Progenitor cell of endocrine pancreas (in vitro differentiated cells): ENCODE data around the gene FNDC8. TPM values are rescaled to one million over a fixed set of nuclear protein-coding genes. Genes with fewer than 3 reads are reported as not detected.
"Not testable (repeated sequence)": the region's sequence is repeated elsewhere in the genome, so short reads cannot be mapped to it uniquely, and the experiment has no call there.

ENCODE experiments used
- DNase-seq: peaks from one replicate; pipeline ENCODE4 v3.0.0; 2021; ENCODE audit warnings: low spot score; ENCODE audit not compliant: unreplicated experiment
- H3K27ac Mint-ChIP-seq: 2 replicates; pipeline ENCODE4 v1.8.0; 2021; ENCODE audit warnings: mild to moderate bottlenecking, moderate library complexity, mixed read lengths
- H3K27me3 Mint-ChIP-seq: 2 replicates; pipeline ENCODE4 v1.8.0; 2021; ENCODE audit warnings: mixed read lengths
- H3K36me3 Mint-ChIP-seq: 2 replicates; pipeline ENCODE4 v1.8.0; 2022; ENCODE audit warnings: mixed read lengths; ENCODE audit not compliant: insufficient read depth
- H3K4me1 Mint-ChIP-seq: 2 replicates; pipeline ENCODE4 v1.8.0; 2021; ENCODE audit warnings: low read depth, mixed read lengths
- H3K4me3 Mint-ChIP-seq: 2 replicates; pipeline ENCODE4 v1.8.0; 2021; ENCODE audit warnings: low read depth, mild to moderate bottlenecking, moderate library complexity, mixed read lengths
- H3K9me3 Mint-ChIP-seq: 2 replicates; pipeline ENCODE4 v1.8.0; 2021; ENCODE audit warnings: low read depth, mixed read lengths
- CTCF ChIP-seq: fragments of 200-600 bp; sonication (generic); IDR thresholded peaks from one replicate; pipeline ENCODE4 v1.5.0; 2021; ENCODE audit warnings: antibody characterized with exemption, mild to moderate bottlenecking; ENCODE audit not compliant: unreplicated experiment
- total RNA-seq: library from RNA; stranded (reverse); gene quantifications from 2 replicates; pipeline ENCODE4 v1.2.1, GENCODE V29; 2021

The FNDC8 gene
- total RNA-seq, 1 donor from 2014 or later, result not detected

DNA sequence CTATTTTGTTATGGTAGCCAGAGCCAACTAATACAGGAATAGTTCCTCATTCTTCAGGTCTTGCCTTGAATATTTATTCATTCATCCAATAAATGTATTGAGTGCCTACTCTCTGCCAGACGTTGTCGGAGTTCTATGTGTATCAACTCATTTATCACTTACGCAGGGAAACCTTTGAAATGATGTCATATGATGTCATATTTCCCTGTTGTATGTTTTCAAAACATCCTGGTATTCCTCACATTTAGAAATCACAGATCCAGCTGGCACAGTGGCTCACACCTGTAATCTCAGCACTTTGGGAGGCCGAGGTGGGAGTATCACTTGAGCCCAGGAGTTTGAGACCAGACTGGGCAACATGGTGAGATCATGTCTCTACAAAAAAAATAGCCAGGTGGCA lies 23.4 kb downstream of the FNDC8 start:
- no peak for DNase-seq
- peaks cover 8% of the 10 kb centered on the region for H3K27me3 Mint-ChIP-seq
- H3K27ac Mint-ChIP-seq, result no peak overlapping the region
- no peaks in the 10 kb centered on the region for H3K4me1 Mint-ChIP-seq
- H3K36me3 Mint-ChIP-seq, result no peaks in the 10 kb centered on the region
- H3K9me3 Mint-ChIP-seq, result no peaks in the 10 kb centered on the region
- no peak overlapping the region for H3K4me3 Mint-ChIP-seq
- no peak for TF ChIP-seq CTCF

- Mint-ChIP-seq H3K36me3 (no peaks in the 10 kb centered on the region), H3K27ac (no peak overlapping the region), H3K4me3 (no peak overlapping the region), H3K27me3 (peaks cover 8% of the 10 kb centered on the region), H3K9me3 (no peaks in the 10 kb centered on the region), H3K4me1 (no peaks in the 10 kb centered on the region)
- DNase-seq, result no peak
- no peak for TF ChIP-seq CTCF
Observed at GRCh38 chr17:35146214-35146833, 24.9 kb downstream of the FNDC8 start.

GRCh38 chr17:35147375-35147905 lies 26.0 kb downstream of the FNDC8 start, which contains the start of gene UNC45B:
TSS of gene UNC45B (plus strand) at chr17:35147817. CDS start at chr17:35148264, 447 bp downstream.
- H3K27ac Mint-ChIP-seq, result no peak within 1 kb of the TSS
- H3K36me3 Mint-ChIP-seq, result no peaks in the 10 kb centered on the region
- H3K27me3 Mint-ChIP-seq, result peaks cover 8% of the 10 kb centered on the region
- no peak for TF ChIP-seq CTCF
- H3K4me1 Mint-ChIP-seq, result no peaks in the 10 kb centered on the region
- no peak within 1 kb of the TSS for H3K4me3 Mint-ChIP-seq
- DNase-seq, result no peak
- no peaks in the 10 kb centered on the region for H3K9me3 Mint-ChIP-seq

- no peak for DNase-seq
- no peak overlapping the region for H3K4me3 Mint-ChIP-seq
- no peaks in the 10 kb centered on the region for H3K36me3 Mint-ChIP-seq
- no peaks in the 10 kb centered on the region for H3K9me3 Mint-ChIP-seq
- peaks cover 1% of the 10 kb centered on the region for H3K4me1 Mint-ChIP-seq
- no peak for TF ChIP-seq CTCF
- no peak overlapping the region for H3K27ac Mint-ChIP-seq
- peaks cover 8% of the 10 kb centered on the region for H3K27me3 Mint-ChIP-seq
Observed at GRCh38 chr17:35148144-35148543, 26.7 kb downstream of the FNDC8 start.

DNA sequence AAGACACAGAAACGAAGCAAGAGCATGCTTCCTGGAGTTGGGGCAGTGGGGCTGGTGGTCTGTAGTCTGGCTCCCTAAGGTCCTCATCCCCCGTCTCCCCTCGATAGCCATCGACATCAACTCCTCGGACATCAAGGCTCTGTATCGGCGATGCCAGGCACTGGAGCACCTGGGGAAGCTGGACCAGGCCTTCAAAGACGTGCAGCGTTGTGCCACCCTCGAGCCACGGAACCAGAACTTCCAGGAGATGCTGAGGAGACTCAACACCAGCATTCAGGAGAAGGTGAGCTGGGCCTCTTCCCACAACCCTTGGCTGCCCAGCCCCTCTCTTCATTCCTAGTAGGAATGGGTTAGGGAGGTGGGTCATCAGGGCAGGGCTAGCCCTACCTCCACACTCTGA lies 28.5 kb downstream of the FNDC8 start:
- TF ChIP-seq CTCF, result no peak
- peaks cover 1% of the 10 kb centered on the region for H3K4me1 Mint-ChIP-seq
- H3K27me3 Mint-ChIP-seq, result peaks cover 6% of the 10 kb centered on the region
- DNase-seq, result no peak
- no peaks in the 10 kb centered on the region for H3K9me3 Mint-ChIP-seq
- no peak overlapping the region for H3K4me3 Mint-ChIP-seq
- H3K27ac Mint-ChIP-seq, result no peak overlapping the region
- no peaks in the 10 kb centered on the region for H3K36me3 Mint-ChIP-seq

DNA sequence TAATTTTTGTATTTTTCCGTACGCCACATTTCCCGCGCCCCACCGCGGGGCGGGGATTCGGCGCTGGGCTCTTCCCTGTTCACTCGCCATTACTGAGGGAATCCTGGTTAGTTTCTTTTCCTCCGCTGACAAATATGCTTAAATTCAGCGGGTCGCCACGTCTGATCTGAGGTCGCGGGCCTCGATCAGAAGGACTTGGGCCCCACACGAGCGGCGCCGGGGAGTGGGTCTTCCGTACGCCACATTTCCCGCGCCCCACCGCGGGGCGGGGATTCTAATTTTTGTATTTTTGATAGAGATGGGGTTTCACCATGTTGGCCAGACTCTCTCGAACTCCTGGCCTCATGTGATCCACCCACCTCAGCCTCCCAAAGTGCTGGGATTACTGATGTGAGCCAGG lies 29.7 kb downstream of the FNDC8 start:
- H3K36me3 Mint-ChIP-seq, H3K9me3 Mint-ChIP-seq, H3K27ac Mint-ChIP-seq, H3K4me3 Mint-ChIP-seq, DNase-seq, H3K4me1 Mint-ChIP-seq, H3K27me3 Mint-ChIP-seq: not testable (repeated sequence)
